Hippocampal formation (tissue), 2 donors: ENCODE measurements around the gene ATP11C.
"Not testable (repeated sequence)": the region's sequence is repeated elsewhere in the genome, so short reads cannot be mapped to it uniquely, and the experiment has no call there.

Experiments
- DNase-seq, 2 donors: peaks; one replicate each; lab custom pipeline; 2025; lab: John Stamatoyannopoulos, UW

ATP11C gene

GRCh38 chrX:139856826-139857225 lies 76.0 kb downstream of the ATP11C start:
- DNase-seq: not testable (repeated sequence)

- DNase-seq: no peak
Observed at GRCh38 chrX:139851730-139852129, 81.1 kb downstream of the ATP11C start.

GRCh38 chrX:139850968-139851367 lies 81.9 kb downstream of the ATP11C start:
- no peak for DNase-seq

GRCh38 chrX:139844884-139845283 lies 88.0 kb downstream of the ATP11C start:
- DNase-seq: no peak

GRCh38 chrX:139844163-139844562 lies 88.7 kb downstream of the ATP11C start:
- no peak for DNase-seq

- DNase-seq: no peak
Observed at GRCh38 chrX:139842326-139843185, 90.3 kb downstream of the ATP11C start.

- not testable (repeated sequence) for DNase-seq
Observed at GRCh38 chrX:139836335-139836734, 96.5 kb downstream of the ATP11C start.

GRCh38 chrX:139834879-139835278 lies 98.0 kb downstream of the ATP11C start:
- DNase-seq: no peak

GRCh38 chrX:139832718-139833309 lies 100.0 kb downstream of the ATP11C start:
- DNase-seq: no peak

GRCh38 chrX:139831675-139832456 lies 101.0 kb downstream of the ATP11C start:
- no peak for DNase-seq

- no peak for DNase-seq
Observed at GRCh38 chrX:139831017-139831416, 101.8 kb downstream of the ATP11C start.

GRCh38 chrX:139828830-139829229 lies 104.0 kb downstream of the ATP11C start:
- no peak for DNase-seq

- no peak for DNase-seq
Observed at GRCh38 chrX:139828033-139828432, 104.8 kb downstream of the ATP11C start.

- DNase-seq: no peak
Observed at GRCh38 chrX:139826065-139827044, 106.5 kb downstream of the ATP11C start.

GRCh38 chrX:139825618-139826017 lies 107.2 kb downstream of the ATP11C start:
- no peak for DNase-seq

- no peak for DNase-seq
Observed at GRCh38 chrX:139823806-139824205, 109.0 kb downstream of the ATP11C start.

- no peak for DNase-seq
Observed at GRCh38 chrX:139820358-139820984, 112.4 kb downstream of the ATP11C start.

- DNase-seq: no peak
Observed at GRCh38 chrX:139816204-139816603, 116.6 kb downstream of the ATP11C start.

GRCh38 chrX:139815771-139816170 lies 117.1 kb downstream of the ATP11C start:
- DNase-seq: no peak

GRCh38 chrX:139811942-139812629 lies 120.8 kb downstream of the ATP11C start:
- no peak for DNase-seq
